HG03103 (cell line): ENCODE results near the gene NOC4L.
"Not testable (repeated sequence)": the region's sequence is repeated elsewhere in the genome, so short reads cannot be mapped to it uniquely, and the experiment has no call there.

Experiments used
- ATAC-seq: cut with Tn5 transposase; IDR thresholded peaks from one replicate; pipeline ENCODE4 v1.9.1; 2021; ENCODE audit warnings: low read depth; ENCODE audit not compliant: unreplicated experiment

NOC4L gene

DNA sequence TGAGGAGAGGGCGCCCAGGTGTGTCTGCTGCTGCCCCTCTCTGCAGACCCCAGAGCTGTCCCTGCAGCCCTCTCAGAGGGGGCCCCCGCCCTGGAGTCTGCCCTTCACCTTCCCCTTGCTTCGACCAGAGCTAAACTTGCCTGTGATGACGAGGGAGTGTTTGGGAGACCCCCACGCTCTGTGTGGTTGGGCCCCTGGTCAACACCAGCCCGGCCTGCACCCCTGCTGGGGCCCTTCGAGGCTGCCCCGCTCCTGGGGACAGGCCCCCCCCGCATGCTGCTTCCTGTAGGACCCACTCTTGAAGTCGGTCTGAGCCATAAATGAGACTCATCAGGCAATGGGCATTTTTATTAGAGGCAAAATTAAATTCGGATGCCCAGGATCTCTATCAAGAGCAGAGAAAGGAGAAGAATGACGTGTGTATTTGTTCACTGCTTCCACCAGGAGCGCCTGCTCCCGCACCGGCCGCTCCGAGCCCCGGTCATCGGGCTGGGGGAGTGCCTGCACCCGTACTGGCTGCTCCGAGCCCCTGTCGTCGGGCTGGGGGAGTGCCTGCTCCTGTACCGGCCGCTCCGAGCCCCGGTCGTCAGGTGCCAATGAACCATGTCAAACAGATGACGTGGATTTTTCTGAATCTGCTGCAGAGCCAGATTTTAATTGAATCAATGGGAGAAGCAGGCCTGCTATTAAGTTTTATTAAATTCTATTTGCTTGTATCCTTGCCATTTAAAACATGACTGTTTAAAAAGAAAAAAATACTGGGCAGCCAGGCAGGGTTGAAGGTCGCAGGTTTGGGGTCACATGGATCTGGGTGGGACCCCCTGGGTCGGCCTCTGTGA is 47.7 kb downstream of the NOC4L start:
- no peak for ATAC-seq

DNA sequence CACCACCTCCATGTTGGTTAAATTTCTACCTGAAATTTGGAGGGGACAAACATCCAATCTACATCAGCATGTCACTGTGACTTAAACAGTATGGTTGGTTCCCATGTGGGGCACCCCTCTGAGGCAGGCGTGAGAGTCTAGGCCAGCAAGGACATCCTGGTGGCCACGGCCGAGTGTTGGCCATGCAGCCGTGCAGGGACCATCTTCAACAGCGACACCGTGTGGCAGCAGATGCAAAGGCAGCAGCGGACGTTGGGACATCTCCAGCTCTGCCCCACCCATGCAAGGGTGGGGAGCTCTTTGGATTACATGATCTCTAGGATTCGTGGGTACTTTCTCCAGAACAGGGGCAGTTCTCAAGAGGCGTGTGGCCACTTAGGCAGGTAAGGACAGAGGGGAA is 49.8 kb downstream of the NOC4L start:
- ATAC-seq: no peak

DNA sequence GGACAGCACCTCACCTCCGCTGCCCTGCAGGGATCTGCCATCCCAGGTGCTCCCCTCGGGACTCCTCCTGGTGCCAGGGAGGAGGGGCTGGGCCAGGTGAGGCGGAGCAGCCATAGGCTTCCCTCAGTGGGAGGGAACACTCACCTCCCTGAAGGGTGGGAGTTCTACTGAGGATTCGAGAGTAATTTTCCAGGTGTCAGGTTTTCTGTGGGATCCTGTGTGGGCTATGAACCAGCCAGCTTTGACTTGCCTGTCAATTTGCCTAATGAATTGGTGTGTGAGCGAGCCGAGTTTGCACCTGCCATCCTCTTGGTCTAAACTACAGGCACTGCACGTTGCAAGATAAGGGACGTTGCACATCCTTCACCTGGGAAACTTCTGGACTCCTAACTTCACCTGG is 50.3 kb downstream of the NOC4L start:
- ATAC-seq: no peak

DNA sequence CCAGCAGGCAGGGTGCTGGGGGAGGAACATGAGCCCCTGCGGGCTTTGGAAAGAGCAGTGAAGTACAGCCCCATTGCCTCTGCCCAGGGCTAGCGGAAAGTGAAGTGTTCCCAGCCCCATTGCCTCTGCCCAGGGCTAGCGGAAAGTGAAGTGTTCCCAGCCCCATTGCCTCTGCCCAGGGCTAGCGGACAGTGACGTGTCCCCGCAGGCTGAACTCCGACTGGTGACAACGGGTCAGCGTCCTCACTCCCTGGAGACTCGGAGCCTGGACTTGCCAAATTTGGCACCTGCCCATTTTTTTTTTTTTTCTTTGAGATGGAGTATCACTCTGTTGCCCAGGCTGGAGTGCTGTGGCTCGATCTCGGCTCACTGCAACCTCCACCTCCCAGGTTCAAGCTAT is 51.0 kb downstream of the NOC4L start:
- ATAC-seq: not testable (repeated sequence)

DNA sequence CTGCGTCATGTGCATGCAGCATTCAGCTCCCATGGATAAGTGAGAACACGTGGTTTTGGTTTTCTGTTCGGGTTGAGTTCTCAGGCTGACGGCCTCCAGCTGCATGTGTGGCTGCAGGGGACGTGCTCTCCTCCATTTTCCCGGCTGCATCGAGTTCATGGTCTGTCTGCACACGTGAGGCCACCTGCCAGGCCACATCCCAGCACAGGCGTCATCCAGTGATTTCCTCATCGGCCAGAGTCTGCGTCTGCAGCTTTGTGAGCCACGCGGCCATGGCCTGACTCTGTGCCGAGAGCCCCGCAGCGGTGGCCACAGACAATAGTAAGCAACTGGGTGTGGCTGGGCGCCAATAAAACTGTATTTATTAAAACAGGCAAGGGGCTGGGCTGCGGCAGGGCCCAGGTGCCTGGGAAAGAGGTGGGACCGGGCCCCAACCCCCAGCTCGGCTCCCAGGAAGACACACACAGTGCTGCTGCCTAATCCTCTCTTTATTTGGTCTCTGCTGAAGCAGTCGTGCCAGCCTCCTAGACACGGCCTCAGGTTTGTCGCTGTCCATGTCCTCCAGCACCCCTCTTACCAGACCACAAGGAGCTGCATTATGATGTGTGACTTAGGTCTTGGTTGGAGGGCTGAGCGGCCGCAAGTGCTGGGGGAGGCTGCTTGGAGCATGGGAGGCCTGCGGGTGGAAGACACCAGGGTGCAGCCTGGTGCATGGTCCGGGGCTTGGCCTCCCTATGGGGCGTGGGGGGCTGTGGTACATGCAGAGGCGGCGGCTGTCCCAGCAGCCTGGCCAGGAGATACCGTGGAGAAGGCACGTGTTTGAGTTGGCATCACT is 52.0 kb downstream of the NOC4L start:
- no peak for ATAC-seq

DNA sequence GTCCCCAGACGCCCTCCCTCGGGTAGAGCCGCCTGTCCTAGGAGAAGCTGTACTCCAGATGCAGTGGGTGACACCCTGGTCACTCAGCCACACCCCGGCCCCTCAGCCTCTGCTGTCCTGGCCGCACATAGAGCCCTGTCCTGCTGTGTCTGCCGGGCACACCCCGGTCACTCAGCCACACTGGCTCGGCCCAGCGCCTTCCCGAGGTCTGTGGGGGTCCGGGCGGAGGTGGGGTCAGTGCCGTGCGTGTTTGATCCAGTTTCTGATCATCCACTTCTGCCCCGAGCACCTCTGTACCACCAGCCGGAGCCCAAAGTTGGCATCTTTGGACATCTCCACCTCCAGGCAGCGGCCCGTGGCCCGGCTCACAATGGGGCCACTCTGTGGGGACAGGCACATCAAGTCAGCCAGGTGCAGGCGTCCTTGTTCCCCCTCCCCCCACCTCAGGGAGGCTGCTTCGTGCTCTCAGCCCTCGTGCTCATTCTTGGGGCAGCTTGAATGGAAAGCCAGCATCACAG is 52.7 kb downstream of the NOC4L start:
- ATAC-seq: no peak

DNA sequence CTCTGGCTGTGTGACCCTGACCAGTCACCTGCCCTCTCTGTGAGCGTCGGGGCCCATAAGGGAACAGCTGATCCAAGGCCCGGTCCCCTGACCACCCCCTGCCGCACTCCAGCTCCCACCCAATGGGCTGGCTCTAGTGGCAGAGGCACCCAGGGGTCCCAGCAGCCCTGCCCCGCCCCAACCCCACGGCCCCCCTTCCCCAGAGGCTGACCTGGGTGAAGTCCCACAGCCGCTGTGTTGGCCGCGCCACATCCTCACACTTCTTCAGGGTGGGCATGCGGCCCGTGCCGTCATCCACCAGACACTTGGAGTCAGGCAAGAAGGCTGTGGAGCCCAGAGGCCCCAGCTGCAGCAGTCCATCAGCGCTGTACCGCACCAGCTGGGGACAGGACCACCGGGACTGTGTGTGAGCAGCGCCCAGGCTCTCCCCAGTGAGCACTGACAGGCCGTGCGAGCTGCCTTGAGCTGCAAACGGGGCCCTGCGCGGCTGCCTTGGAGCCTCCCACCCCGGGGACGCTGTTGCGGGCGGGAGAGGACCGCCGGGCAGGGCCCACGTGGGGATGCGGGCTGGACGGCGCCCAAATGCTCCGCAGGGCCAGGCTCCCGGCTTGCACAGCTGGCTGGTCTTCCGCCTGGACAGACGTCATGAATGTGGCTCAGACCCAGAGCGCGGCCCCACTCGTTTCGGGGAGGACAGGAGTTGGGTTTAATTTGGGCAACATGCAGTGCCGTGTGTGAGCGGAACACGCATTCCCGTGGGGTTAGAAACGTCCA is 53.5 kb downstream of the NOC4L start:
- ATAC-seq: no peak

DNA sequence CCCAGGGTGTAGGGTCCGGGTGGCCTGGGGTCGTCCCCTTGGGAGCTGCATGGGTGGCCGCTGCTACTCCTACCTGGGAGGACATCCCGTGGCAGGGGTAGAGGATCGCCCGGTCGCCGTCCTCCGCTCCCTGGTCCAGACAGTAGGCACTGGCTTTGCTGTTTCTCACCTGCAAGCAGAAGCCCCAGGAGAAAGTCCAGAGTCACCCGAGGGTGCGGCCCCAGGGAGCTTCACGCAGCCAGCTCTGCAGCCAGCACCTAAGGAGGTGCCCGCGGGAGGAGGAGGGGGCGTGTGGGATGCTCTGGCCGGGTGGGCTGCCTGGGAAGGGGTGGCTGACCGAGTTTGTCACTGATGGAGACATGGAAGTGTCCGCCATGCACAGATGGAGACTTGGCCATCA is 54.8 kb downstream of the NOC4L start:
- no peak for ATAC-seq

DNA sequence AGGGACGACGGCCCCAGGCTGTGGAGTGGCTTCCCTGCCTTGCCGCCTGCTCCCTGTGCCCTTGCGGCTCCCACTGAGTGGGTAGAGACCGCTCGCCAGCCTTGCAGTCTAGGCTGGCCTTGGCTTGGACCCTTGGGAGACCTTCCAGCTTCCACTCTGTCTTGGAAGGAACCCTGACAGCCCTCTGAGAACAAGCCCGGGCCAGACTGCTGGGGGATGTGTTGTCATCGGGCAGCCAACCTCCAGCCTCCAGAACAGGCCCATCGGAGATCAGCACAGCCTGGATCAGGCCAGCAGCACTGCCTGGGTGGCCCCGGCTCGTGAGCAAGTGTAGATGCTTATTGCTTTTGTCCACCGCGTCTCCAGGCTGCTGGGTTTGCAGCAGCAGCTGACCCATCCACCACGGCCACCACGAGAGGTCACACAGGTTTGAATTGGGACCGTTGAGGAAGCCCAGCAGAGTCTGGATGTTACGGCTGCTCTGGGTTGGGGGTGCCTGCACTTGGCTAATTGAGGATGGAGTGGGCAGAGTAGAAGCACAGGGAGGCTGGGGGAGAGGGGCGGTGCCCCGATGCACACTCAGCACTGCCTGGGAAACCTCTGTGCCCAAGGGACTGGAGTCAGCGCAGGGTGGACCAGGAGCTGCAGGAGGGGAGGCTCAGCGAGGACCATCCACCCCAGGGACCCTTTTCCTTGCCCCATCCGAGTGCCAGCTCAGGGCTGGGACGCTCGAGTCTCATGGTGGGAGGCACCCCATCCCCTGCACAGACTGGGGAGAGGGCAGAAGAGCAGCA is 55.5 kb downstream of the NOC4L start:
- ATAC-seq: no peak

DNA sequence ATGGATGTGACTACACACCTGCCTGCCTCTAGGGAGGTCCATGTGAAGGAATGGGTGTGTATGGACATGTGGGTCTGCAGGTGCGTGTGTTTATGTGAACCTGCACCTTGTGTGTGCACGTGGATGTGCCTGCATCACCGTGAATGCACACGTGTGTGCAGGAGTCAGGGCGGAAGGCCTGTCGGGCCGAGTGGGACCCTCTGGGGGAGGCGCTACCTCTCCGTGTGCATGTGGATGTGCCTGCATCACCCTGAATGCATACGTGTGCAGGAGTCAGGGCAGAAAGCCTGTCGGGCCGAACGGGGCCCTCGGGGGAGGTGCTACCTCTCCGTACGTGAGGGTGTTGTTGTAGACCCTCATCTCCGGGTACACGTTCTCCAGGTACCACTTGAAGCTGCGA is 56.5 kb downstream of the NOC4L start:
- ATAC-seq: no peak

DNA sequence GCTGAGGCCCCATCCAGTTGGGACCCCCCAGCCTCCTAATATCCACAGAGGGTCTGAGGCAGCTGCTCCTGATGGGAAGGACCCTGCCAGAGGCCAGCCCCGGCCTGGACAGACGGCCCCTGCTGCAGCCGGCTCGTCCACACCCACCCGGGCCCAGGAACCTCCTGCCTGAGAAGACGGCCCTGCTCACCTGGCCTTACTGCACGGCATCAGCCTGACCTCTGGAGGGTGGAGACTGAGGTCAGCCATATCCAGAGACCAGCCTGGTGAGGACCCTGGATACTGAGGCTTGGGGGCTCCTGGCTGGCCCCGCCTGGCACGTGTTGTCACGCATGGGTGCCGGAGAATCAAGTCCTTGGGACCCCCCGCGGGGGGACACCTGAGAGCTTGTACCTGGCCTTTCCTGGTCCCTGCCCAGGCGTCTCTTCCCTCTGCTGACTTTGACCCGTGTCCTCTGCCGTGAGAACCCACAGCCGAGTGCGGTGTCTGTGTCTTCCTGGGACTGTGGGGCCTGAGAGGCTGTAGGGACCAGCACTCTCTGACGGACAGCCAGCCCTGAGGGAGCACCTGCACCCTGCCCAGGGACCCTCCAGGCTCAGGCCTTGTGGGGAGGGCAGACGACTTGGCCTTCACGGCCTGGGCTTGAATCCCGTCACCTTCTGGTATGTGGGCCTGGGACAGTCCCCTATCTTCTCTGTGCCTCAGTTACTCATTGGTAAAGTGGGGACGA is 57.3 kb downstream of the NOC4L start:
- ATAC-seq: no peak
